Left hindlimb (tissue), 1 donor: ENCODE data around the gene THEM5.
A peak's percentile ranks its signal among the peaks of the same experiment; 100 is the strongest.

Experiments
- DNase-seq: peaks from one replicate; pipeline ENCODE4 v3.0.0-alpha.2; 2018

Gene THEM5

DNA sequence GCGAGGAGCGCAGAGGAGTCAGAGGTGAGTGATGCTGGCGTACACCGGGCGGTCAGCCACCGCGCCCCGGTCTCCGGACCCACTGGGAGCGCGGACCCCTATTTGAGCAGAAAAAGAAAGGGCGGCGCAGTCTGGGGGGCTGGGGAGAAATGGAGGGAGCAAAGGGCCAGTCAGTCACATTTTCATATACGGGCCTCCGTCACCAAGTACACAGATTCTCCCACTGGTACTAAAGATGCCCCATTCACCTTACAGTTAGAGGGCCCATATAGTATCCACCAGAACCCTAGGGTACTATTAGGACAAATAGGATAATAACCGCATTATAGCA lies 14.5 kb downstream of the THEM5 start:
- no peak for DNase-seq

DNA sequence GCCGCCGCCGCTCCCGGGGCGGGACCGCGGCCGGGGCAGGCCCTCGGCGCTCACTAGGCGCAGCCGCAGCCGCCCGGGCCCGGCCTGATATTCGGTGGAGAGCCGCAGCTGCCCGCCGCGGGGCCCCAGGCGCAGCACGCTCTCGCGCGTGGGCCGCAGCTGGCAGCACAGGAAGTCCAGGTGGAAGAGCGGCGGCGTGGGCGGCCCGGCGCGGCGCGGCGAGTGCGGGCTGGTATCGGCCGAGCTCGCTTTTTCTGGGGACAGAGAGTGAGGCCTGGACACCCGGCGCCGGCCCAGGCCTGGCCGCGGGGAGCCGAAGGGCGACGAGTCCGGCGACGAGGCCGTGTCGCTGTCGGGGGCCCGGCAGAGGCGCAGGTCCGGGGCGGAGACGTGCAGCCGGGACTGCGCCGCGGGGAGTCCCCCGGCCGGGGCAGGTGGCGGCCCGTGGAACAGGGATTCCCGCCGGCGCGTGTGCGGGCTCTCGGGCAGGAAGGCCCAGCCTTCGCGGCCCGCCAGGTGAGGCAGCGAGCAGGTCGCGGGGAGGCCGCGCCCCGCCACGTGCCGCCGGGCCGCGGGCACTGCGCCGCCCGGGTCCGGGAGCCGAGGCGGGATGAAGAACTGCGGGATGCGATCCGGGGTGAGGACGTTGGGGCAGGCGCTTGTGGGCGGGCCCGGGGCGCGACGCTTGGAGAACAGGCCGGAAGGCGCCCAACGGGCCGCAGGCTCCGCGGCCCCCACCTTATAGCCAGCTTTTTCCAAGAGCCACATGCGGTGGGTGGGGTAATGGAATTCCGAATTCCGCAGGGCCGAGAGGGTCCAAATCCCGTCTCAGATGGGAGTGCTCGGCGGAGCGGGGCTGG lies 15.1 kb downstream of the THEM5 start:
- DNase-seq = no peak

DNA sequence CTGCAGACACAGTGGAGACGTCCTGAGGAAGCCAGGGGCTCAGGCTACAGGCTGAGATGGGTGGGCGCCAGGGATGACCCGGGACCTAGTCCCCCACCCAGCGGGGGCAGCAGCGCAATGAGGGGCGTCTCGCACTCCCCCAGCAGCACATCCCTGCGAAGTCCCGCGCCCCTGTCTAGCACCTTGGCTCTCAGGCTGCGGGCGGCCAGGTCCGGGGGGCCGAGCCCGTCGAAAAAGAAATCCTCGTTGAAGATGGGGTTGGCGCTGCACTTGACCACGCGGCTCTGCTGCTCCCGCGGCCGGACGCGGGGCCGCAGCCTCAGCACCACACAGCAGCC lies 15.7 kb downstream of the THEM5 start:
- no peak for DNase-seq

DNA sequence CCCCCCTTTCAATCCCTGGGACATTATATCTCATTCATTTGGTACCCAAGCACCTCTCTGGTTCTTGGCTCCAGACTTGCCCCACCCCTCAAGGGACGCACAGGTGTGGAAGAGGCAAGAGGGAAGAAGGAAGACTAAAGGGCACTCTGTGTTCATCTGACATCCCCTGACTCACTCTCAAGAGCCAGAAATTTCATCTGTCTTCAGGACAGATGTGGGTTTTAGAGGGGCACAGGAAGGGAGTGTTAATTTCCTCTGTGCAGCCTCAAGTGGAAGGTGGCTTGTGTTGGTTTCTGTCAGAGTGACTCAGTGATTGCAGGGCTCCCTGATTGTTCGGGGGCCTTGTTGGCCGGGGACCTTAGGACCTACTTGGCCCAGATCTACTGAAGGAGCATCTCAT lies 16.3 kb downstream of the THEM5 start:
- DNase-seq = no peak

DNA sequence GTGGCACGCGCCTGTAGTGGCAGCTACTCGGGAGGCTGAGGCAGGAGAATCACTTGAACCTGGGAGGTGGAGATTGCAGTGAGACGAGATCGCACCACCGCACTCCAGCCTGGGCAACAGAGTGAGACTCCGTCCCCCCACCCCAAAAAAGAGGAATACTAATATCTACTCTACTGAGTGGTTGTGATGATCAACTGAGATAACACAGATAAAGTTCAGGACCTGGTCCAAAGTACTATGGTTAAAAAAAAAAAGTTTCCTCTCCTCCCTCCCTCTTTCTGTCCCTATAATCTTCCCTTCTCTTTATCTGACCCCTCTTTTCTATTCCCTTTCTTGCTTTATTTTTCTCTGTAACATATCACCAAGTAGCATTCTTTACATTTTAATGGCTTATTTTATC lies 17.9 kb downstream of the THEM5 start:
- DNase-seq = no peak

DNA sequence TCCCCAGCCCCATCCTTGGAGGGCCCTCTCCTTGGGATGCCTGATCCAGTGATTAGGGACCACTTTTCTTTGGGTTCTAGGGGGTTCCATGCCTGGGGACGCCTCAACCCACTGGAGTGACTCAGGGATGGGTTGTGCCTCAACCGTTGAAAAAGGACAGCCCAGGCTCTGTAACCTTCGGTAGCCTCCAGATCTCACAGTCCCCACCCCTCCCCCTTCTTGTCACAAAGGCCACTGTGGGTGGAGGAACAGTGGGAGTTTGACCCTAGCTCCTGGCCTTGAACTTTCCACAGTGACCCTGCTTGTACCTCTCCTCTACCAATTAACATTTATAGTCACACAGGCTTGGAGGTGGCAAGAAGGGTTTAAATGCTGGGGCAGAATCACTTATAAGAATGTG lies 19.3 kb downstream of the THEM5 start:
- no peak for DNase-seq

DNA sequence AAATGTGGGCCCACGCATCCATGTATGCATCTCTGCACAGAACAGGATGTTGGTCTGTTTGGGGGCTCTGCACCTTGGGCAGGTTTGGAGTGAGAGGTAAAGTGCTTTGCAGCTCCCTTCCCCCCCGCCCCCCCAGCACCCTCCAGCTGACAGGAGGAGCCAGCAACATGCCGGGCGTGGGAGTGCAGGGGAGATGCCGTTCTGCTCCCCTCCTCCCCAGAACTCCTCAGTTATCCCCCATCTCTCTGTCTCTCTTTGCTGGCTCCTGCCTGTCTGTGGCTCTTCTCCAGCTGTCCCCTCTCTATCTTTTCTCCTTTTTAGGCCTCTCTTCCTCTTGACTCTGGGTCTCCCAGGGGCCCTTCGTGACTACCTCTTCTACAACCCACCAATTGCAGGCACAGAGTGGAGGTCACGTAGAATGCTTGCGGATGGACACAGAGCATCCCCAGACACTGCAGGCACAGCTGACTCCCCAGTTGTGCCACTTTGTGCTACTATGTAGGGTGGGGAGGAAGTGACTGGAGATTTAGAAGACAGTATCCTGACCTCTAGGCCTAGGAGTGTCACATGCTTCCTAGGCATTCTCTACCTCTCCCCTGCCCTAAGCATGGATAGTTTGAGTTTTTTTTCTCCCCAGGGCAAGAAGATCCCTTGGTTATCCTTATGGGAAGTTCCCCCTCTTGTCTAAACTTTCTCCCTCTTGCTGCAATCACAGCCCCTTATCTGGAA lies 20.2 kb downstream of the THEM5 start:
- no peak for DNase-seq

DNA sequence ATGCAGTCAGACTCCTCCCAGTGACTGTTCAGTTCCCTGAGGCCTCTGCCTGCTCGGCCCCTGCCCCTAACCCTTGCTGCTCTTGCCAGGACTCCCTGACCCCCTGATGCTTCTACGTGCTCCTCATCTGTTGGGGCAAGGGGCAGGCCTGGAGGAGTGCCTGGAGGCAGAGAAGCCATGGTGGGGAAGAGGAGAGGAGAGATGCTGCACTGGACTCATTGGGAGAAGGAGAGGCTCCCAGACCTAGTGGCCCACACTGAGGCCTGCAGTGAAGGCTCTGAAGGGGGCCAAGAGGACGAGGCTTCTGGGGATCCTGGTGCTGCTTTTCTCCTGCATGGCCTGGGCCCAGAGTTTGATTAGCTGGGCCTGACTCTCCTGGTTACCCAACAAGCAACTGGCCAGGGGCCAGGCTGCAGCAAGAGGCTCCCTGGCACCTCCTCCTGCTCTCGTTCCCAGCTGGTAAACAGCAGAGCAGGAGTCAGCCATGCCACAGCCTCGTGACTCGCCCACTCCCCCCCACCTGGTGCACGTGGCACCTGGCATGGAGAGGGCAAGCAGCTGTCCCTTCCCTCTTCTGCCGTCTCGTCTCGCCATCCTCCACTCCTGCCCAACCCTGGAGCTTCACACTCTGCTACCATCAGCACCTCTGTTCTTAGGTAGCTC lies 21.1 kb downstream of the THEM5 start:
- DNase-seq = no peak

DNA sequence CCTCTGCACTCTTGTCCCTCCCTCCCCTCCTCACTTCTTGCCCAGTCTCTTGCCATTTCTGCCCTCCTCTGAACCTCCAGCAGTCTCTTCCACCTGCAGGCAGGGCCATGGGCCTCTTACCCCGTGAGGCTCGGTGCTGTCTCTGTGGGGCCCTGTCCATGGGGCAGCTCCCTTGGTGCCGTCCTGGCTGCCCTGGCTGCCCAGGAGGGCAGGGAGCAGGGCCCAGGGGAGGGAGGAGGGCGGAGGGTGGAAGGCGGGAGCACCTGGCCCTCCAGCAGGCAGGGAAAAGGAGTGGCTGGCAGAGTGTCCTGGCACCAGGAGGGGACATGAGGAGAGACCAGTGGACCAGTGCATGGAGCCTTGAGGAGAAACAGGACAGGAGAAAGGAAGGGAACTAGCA lies 21.9 kb downstream of the THEM5 start, which contains the start of gene RORC:
Gene RORC, minus strand, starts transcription at position 198 of the 400 bp plus-strand sequence. Its CDS starts 38 bp downstream, at position 160.
- DNase-seq = no peak

DNA sequence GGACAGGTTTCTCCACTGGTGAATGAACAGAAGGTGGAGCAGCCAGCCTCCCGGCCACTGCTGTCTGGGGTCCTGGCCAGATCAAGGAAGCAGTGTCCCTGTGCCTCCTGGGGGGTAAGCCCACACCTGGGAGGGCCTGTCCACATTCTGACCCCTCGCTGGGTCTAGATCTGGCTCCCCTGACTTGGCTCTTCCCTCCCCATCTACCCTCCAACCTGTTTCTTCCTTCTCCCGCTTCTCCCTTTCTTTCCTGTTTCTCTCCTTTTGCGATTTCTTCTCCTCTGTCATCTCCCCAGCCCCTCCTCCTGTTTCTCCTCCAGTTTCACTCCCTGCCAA lies 22.3 kb downstream of the THEM5 start:
- DNase-seq = no peak

DNA sequence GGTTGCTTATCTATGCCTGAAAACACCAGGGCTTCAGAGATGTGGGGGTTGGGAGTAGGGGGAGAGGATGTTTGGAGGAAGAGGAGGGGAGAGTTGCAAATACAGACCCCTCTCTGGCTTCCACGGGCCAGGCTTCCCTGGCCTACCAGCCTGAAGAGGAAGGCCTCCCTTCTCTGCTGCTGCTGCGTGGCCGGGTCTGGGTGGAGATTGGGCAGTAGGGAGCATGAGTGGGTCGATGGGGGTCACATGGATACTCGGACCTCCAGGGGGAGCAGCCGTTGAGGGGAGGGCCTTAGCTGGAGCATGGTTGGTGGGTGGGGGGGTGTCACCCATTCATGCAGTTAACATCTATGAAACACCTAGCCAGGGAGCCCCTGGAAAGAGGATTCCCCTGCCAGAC lies 23.5 kb downstream of the THEM5 start:
- no peak for DNase-seq

DNA sequence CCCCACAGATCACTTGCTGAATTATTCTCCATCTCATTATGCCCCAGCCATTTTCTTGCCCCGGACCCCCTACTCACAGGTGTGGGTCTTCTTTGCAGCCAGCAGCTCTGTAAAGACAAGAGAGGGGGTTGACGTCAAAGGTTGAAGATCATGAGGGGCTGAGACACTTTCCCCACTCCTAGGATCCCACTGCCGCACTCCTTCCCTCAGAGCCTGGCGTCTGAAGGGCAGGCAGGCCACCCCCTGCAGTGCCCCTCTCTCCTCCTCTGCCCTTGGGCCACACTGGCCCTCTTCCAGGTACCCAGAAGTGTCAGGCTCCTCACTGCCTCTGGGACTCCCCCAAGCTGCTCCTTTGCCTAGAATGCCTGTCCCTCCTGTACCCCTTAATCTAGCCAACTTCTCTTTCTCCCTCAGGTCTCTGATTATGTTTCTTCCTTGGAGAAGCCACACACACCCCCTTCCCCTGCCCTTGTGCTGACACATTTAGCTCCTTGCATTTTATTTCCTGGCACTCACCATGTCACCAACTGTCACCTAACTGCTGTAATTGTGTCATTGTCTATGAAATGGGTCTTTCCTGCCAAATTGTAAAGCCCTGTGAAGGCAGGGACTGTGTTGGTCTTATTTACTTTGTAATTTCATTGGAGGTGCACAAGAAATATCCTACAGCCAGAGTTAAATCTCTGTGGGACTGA lies 24.0 kb downstream of the THEM5 start:
- DNase-seq = no peak

DNA sequence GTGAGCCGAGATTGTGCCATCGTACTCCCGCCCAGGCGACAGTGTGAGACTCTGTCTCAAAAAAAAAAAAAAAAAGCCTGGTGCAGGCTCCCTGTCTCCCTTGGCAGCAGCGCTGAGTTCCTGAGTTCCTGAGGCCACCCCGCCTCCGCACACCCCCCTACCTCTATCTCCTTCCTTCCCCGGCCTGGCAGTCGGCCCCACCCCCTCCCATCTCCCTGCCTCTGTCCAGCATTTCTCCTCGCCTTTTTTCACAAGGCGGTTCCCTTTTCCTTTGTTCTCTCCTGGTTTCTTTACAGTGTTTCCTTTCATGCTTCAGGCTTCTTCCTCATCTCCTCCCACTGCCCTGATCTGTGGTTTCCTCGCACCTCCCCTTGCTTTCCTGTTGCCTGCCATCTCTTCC lies 24.6 kb downstream of the THEM5 start:
- peak; percentile 61 for DNase-seq

DNA sequence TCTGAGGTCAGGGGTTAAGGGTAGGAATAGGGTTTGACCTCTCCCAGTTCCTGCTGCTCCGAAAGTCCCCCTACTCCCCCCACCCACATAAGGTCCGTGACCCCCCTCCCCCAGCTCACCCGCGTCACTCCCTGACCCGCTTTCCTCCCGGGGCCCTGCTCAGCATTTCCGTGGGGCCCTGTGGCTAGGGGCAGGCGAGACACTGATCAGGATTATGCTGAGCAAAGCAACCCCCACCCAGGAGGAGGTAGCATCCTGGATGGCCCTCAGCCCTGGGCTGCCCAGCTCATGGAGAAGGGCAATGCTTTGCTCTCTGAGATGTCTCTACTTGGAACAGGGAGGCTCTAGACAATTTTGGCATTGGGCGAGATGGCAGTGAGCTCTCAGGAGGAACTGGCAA lies 25.7 kb downstream of the THEM5 start:
- DNase-seq = no peak

DNA sequence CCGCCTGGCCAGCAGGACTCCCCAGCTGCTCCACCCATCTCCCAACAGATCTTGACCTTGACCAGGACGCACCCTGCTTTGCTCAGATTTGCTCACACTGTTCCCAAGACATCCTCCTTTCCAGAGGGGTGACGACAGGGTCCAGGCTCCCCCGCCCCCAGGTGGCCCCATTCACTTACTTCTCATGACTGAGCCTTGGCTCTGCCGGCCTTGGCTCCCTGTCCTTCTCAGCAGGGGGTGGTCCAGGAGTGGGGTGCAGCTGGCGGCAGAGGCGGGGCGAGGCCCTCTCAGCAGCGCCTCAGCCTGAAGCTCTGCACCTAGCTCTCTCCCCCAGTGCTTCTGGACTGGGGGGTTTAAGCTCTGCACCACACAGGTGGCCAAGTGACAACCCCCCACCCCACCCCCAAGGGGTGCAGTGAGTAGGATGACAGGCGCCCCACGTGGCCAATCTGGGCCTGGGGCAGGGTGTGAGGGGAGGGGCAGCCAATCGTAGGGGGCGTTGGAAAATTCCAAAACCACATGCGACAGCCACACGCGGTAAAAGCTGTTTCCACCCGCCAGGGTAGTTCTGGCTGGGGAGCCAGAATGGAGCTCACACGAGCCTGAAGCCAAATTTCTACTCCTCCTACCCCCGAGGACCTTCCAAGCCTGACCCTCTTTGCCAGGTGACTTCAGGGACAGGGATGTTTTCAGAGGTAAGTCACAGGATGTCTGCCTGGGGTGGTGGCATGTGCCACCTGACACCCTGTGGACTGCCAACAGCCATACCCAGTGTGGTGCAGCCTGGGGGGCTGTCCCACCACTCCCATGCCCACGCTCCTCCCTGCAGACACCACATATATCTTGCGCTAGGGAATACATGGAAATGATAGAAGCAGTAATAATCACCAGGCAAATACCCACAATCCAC lies 27.5 kb downstream of the THEM5 start:
- peak; percentile 51 for DNase-seq

DNA sequence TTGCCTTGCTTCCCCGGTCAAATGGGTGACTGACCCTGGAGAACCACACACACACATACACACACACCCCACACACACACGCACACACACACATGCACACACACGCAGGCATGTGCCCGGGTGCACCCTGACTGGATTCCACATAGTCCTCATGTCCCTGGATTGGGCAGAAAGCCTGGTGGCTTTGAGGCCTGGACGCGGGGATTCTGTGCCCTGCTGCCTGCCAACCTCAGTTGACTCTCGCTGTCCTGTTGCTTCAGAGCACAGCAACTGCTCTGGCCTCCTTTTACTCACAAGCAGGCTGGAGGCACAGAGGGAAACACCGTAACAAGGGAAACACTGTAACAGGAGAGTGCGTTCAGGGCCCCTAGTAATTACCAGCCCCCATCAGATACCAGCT lies 28.3 kb downstream of the THEM5 start:
- DNase-seq = no peak

DNA sequence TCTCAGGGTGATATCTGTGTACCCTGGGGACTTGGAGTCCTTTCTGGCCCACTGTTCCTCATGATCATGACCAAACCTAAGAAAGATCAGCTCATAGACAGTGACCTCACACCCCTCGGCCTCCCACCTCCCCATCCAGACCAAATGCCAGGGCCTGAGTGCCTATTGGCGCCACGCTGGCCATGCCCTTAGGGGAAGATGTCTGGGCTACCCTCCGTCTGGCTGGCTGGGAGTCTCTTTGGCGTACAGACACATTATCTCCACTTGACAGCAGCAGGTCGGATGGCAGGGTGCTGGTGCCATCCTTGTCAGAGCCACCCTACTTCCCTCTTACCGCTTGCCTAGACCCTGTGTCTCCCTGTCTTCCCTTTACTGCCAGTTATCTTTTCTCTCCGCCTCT lies 30.3 kb downstream of the THEM5 start:
- DNase-seq = no peak

DNA sequence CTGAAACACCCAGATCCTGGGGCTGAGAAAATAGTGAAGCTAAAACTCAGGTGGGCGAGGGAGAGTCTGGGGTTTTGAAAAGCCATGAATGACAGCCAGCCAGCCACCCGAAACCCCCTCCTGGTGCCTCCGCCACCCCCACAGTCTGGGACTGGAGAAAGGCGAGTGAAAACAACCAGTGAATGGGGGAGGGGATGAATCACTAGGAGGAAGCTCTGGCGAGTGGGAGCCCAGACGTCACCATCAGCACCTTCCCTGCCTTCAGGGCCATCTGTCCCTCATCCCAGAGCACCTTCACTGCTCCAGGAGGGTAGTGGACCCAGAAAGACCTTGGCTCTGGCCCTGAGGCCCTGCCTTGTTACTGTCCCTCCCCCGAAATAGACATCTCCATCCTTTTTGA lies 31.1 kb downstream of the THEM5 start:
- no peak for DNase-seq

DNA sequence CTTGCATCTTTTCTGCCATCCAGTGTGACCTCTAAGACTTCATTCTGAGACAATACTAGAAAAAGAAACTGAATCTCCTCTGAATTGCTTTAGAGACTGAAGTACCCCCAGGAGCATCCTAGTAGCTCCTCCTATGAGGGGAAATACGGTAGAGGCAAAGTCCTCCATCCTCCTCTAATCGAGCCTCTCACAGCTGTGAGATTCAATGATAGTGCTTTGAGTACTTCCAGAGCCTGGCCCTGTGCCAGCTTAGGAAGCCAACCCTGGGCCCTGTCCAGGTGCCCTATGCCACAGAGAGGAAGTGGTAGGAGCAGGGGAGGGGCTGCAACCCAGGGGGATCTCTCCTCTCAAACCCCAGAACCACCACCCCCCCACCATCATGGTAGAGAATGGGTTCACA lies 32.6 kb downstream of the THEM5 start:
- DNase-seq = no peak

DNA sequence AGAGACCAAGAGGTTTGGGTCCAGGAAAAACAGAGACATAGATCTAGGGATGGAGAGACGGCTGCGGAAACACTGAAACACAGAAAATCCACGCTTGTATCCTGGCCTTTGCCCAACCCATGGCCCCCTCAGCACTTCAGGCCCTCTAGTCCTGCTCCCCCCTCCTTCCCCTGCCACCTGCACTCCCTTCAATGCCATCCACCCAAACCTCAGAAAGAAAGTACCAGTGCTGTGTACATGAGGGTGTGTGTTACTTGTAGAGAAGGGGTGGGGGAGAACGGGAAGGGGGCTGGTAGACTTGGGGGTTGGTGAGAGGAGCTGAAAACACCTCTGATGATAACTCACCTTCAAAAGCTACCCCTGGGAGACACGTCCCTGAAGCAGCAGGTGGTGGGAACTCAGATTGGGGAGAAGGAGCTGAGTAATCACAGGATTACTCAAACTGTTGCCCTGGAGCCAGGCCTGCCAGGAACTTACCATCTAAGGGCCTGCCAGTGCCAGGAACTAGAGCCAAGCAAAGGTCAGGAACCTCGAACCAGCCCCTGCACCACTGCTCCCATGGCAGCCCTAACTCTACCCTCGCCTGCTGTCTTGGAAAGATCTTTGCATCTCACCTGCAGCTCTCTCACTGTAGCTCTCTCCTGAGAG lies 33.4 kb downstream of the THEM5 start:
- no peak for DNase-seq

DNA sequence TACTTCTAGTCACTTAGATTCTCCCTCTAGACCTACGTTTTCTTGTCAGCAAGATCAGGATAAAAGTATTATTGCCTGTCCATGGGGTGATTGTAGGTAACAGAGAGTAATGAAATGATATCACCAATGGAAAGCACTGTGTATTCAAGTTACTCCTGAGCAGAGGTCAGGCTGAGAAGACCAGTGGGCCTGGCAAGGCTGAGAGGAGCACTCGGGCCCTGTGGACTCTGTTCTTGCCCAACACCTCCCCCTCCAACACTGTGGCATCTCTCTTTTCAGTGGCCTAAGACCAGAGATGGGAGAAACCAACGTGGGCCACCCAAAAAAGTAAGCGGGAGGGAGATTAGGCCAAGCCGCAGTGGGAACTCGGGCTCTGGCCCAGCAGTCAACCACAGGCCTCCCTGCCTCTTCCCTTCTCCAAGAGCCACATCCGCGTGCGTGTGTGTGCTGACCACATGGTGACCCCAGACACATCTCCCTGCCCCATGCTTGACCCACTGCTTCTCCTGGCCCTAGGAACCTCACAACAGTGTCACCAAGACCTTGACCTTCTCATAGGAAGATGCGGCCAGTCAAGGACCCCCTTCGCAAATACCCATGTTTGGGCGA lies 34.2 kb downstream of the THEM5 start:
- no peak for DNase-seq

DNA sequence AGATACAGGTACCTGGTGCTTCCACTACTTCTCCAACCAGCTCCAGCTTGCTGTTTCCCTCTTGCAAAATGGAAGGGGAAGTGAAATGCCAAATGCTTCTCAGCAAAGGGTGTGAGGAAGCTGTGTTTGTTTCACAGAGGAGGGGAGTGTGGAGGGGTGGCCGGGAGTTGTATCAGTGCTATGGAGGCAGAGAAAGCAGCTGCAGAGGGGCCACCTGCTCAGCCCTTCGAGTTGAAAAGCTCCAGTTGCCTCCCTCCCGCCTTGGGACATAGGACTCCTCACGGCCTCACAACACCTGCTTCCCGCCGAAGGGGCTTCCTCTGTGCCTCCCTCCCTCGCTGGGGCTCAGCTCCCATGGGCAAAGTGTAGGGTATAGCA lies 36.2 kb downstream of the THEM5 start:
- no peak for DNase-seq
